NCI-H2196 (cell line): ENCODE results near the gene SPRR5.

Experiments
- DNase-seq: peaks from one replicate; lab custom pipeline; 2025; ENCODE audit not compliant: unreplicated experiment; lab: John Stamatoyannopoulos, UW

SPRR5 gene

DNA sequence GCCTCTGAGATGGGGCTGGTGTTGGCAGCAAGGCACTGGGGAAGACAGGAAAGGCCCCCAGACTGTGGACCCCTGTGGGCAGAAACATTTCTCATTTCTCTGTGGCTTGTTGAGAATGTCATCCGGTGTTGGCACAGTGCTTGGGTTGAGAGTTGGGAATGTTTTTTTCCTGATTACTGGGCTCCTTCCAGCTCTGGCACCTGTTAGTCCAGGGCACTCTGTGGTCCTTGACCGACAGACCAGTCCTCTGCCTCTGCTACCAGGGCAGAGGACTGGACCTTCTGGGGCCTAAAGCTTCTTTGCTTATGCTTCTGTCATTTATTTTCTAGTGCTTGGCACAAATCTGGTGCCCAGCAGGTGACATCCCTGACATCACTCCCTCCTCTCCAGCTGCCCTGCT, 4.8 kb upstream of the SPRR5 start:
- no peak for DNase-seq

DNA sequence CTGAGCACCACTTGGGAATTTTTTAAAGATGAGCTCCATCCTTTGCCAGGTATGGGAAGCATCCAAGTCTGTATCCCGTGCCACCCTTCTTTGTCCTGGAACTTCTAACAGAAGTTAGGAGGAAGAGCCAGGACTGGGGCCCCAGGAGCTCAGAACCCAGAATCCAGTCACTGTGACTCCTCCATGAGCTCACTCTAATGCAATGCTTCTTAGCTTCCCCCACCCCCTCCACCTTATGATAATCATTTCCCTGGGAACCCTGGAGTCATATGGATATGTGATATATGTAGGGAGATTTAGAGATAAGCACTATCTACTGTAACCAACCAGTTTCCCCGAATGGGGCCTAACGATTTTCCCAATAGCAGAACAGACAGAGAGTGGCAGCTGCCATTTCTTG, 758 bp upstream of the SPRR5 start:
- DNase-seq, result no peak

- DNase-seq, result no peak
These were observed 4.7 kb downstream of the SPRR5 start for GRCh38 chr1:152951711-152952110.

- no peak for DNase-seq
These were observed 6.8 kb downstream of the SPRR5 start for GRCh38 chr1:152953761-152954160.

- DNase-seq, result no peak
These were observed 7.4 kb downstream of the SPRR5 start for GRCh38 chr1:152954436-152954835.

GRCh38 chr1:152957561-152957960, 10.6 kb downstream of the SPRR5 start:
- no peak for DNase-seq

- DNase-seq, result no peak
These were observed 12.3 kb downstream of the SPRR5 start for GRCh38 chr1:152959273-152959672.

GRCh38 chr1:152959801-152960451, 12.9 kb downstream of the SPRR5 start:
- DNase-seq, result no peak

DNA sequence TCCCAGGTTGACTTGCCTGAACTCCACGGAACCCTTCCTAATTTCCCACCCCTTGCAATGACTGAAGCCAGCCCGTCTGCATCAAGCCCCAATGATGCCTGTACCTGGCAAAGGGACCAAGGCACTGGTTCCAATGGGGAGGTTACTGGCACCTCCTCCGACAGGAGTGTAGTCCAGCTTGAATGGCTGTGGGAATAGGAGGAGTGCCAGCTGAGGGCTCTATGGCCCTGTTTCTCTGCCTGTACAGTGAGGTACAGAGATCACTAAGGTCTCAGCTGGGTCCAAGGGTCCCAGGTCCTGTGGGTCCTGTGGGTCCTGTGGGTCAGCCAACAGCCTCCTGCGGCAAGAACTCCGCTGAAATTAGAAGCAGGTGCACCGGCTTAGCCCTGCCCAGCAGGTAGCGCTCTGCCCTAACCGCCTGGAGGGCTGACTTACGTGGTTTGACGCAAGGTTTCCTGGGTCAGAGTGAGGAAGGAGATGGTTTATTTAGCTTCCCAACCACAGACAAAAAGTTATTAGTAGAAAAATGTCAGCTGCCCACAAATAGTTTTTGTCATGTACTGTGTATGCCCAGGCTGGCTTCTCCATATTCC, 13.5 kb downstream of the SPRR5 start:
- no peak for DNase-seq

- DNase-seq, result no peak
These were observed 14.4 kb downstream of the SPRR5 start for GRCh38 chr1:152961226-152961891.

GRCh38 chr1:152962876-152963415, 15.9 kb downstream of the SPRR5 start:
- no peak for DNase-seq

DNA sequence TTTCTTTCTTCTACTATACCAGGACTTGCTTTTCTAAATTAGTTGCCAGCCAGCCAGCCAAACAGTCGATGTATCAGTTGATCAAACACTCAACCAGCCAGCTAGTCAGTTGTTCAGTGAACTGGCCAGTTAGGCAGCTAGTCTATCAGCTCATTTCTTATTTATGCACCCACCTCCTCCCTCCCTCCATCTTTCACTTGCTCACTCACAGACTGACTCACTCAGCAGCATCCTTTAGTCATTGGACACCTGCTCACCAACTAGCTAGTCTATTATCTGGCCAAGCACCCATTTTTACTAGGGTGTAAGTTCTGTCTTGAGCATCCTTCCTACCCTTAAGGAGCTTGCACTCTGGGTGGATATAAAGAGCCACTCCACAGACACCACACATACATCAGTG, 17.5 kb downstream of the SPRR5 start:
- no peak for DNase-seq

GRCh38 chr1:152965853-152966252, 18.8 kb downstream of the SPRR5 start:
- DNase-seq, result no peak

DNA sequence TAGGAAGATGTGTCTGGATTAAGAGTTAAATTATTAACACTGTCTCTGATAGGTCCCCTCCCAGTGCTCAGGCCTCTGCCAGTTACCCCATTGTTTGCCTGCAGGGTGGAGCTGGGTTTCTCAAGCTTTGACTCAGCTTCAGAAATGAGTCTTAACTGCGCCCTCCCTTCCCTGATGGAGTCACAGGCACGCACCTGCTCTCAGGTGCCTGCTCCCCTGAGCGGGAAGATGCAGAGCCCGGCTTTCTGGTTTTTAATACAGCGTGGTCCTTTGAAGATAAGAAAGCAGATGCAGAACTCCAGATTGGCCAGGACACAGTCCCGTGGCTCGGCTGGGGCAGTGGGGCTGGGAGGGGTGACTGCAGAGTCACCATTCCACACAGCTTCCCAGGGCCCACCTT, 20.2 kb downstream of the SPRR5 start:
- no peak for DNase-seq

- DNase-seq, result no peak
These were observed 21.2 kb downstream of the SPRR5 start for GRCh38 chr1:152968248-152968647.

DNA sequence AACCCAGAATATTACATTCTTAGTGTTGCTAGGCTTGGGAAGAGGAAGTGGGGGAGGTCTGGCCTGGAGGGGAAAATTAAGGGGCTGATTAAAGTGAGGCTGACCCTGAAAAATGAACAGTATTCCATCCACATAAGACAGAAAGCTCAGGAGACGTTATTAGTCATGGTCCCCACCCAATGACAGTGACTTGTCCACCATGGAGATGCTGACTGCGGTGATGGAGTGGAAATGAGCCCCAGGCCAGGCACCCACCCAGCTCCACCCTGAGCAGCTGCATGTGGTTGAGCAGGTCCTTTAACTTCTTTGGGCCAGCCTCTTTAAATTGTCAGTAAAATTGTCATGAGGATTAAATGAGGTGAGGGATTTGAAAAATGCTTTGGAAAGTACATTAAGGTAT, 22.0 kb downstream of the SPRR5 start:
- no peak for DNase-seq

DNA sequence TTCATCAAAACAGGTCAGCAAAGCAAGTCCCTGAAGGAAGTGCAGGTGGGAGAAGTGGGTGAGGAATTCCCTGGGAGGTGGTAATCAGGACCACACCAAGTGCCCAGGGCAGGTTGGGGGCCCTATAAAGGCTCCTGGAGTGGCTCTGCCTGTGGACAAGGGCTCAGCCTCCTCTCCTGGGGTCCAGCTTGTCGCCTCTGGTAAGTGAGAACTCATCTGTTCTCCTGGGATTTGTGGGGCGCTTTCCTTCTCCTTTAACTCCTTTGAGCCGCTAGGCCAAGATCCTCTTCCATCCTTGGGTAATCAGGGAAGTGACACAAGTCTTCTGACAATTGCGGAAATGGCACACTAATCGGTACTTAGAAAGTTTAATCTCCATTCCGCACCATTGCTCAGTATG, 23.5 kb downstream of the SPRR5 start, which contains the start of gene SPRR4:
Gene SPRR4 (plus strand): TSS at position 154 of the 400 bp plus-strand sequence. CDS start 1,243 bp downstream, outside the sequence.
- DNase-seq, result no peak

GRCh38 chr1:152972196-152972886, 25.3 kb downstream of the SPRR5 start:
- no peak for DNase-seq

DNA sequence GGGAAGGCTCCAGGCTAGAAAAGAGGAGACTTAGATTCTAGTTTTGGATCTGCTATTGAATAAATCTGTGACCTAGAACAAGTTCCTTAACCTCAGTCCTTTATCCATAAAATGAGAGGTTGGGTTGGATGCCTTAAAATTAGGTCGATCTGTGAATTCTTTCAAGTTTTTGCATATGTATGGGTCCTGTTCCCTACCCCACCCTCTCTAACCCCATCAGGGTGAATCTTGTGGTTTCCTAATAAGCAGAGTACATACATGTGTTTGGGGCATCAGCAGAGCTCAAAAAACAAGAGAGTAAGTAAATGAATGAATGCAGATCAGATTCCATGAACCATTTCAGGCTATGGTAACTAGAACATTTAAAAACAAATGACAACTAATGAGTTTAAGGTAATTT, 29.7 kb downstream of the SPRR5 start:
- DNase-seq, result no peak

- no peak for DNase-seq
These were observed 30.6 kb downstream of the SPRR5 start for GRCh38 chr1:152977614-152978013.

DNA sequence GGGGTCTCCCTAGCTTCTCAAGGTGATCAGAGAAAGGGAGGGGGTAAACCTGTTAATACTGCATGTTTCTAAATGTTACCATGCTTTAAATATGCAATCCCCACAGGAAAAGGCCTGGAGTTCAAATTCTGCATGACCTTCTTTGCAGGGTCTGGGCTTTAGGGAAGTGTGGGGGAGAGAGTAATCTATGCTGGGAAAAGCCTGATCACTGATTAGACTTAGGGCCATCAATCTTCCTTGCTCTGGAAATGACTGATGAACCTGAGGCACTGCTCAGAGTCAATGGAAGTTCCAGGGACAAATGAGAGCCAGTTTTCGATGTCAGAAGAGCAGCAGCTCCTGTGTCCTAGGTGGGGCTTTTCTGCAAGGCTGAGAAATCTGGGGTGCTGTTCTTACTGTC, 33.7 kb downstream of the SPRR5 start:
- DNase-seq, result no peak
